H1 (cell line): ENCODE data around the gene NBEA.

Experiments used
- KDM5A ChIP-seq: fragments of 200-600 bp; IDR thresholded peaks from 2 replicates; pipeline ENCODE4 v1.7.1; 2012; ENCODE audit warnings: mild to moderate bottlenecking, low read length, inconsistent platforms, mixed read lengths
- MAX ChIP-seq: IDR thresholded peaks from 2 replicates; pipeline ENCODE4 v1.6.1; 2012; ENCODE audit warnings: inconsistent platforms
- SAP30 ChIP-seq: fragments of 300-600 bp; sonication (generic); IDR thresholded peaks from 2 replicates; pipeline ENCODE4 v1.7.1; 2012; ENCODE audit warnings: low read length, moderate library complexity, mild to moderate bottlenecking, inconsistent platforms; ENCODE audit not compliant: insufficient read depth, insufficient replicate concordance

- no peak for TF ChIP-seq KDM5A
- TF ChIP-seq SAP30: no peak
- TF ChIP-seq MAX: no peak
Measured at GRCh38 chr13:35672611-35673010, 730.5 kb downstream of the NBEA start.
